T-helper 1 cell (primary cell): ENCODE data around the gene XCR1.

ENCODE experiments used
- DNase-seq, 5 donors: peaks; one replicate each; pipeline ENCODE4 v3.0.0-alpha.2; 2012 to 2020

The XCR1 gene

GRCh38 chr3:45981346-45982074 lies 45.8 kb downstream of the XCR1 start:
- DNase-seq = no peak

GRCh38 chr3:45980819-45981218 lies 46.5 kb downstream of the XCR1 start:
- DNase-seq = no peak

- peak in 1 of 5 donors; percentile 23 for DNase-seq
These were observed 47.0 kb downstream of the XCR1 start for GRCh38 chr3:45980229-45980813.

- no peak for DNase-seq
These were observed 47.9 kb downstream of the XCR1 start for GRCh38 chr3:45979378-45979777.

GRCh38 chr3:45978006-45978761 lies 49.1 kb downstream of the XCR1 start:
- DNase-seq = peak in 2 of 5 donors; percentile 43 to 84

GRCh38 chr3:45976191-45977091 lies 50.8 kb downstream of the XCR1 start:
- peak in 2 of 5 donors; percentile 41 to 45 for DNase-seq

- no peak for DNase-seq
These were observed 51.6 kb downstream of the XCR1 start for GRCh38 chr3:45975686-45976085.

GRCh38 chr3:45974686-45975085 lies 52.6 kb downstream of the XCR1 start:
- no peak for DNase-seq

GRCh38 chr3:45972534-45973402 lies 54.5 kb downstream of the XCR1 start:
- DNase-seq = no peak

GRCh38 chr3:45969953-45970352 lies 57.3 kb downstream of the XCR1 start:
- DNase-seq = no peak

- no peak for DNase-seq
These were observed 58.2 kb downstream of the XCR1 start for GRCh38 chr3:45969116-45969515.

GRCh38 chr3:45968706-45969105 lies 58.6 kb downstream of the XCR1 start:
- DNase-seq = no peak

GRCh38 chr3:45968149-45968548 lies 59.1 kb downstream of the XCR1 start:
- DNase-seq = no peak

GRCh38 chr3:45967724-45968123 lies 59.6 kb downstream of the XCR1 start:
- no peak for DNase-seq
